ENCODE measurements around the gene C13orf46. TPM values are rescaled to one million over a fixed set of nuclear protein-coding genes. Genes with fewer than 3 reads are reported as not detected.

C13orf46 gene
- total RNA-seq, 1 experiment from 2014 or later = 0.33 TPM

DNA sequence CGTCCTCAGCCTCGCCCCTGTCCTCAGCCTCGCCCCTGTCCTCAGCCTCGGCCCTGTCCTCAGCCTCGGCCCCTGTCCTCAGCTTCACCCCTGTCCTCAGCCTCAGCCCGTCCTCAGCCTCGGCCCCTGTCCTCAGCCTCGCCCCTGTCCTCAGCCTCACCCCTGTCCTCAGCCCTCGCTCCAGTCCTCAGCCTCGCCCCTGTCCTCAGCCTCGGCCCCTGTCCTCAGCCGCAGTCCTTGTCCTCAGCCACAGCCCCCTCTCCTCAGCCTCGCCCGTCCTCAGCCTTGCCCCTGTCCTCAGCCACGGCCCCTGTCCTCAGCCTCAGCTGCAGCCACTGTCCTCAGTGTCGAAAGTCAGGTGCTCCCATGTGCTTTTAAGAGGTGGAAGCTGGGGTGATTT lies 10.5 kb downstream of the C13orf46 start:
- Mint-ChIP-seq H3K27ac (ENCODE audit: unreplicated experiment) (no peak overlapping the region), H3K4me1 (ENCODE audit: low read depth, unreplicated experiment) (no peaks in the 10 kb centered on the region), H3K9me3 (ENCODE audit: low read depth, unreplicated experiment) (peaks cover 3% of the 10 kb centered on the region), H3K36me3 (ENCODE audit: insufficient read depth, unreplicated experiment) (no peaks in the 10 kb centered on the region), H3K4me3 (ENCODE audit: low read depth, unreplicated experiment) (no peak overlapping the region), H3K27me3 (ENCODE audit: unreplicated experiment) (no peaks in the 10 kb centered on the region)
- CTCF ChIA-PET = no interaction called here
- no peak for TF ChIP-seq CTCF (IDR thresholded peaks at IDR 0.05; ENCODE audit: unreplicated experiment)
- no peak for DNase-seq
- intact Hi-C loops (cut with micrococcal nuclease; ENCODE audit: unreplicated experiment) = no loop called here
- BruUV-seq (replicated peaks) = no TSS peak

GRCh38 chr13:113962975-113963374 lies 10.9 kb downstream of the C13orf46 start:
- no peaks in the 10 kb centered on the region for H3K4me1 Mint-ChIP-seq (ENCODE audit: low read depth, unreplicated experiment)
- CTCF ChIA-PET = no interaction called here
- intact Hi-C loops (cut with micrococcal nuclease; ENCODE audit: unreplicated experiment) = no loop called here
- no TSS peak for BruUV-seq (replicated peaks)
- no peak overlapping the region for H3K4me3 Mint-ChIP-seq (ENCODE audit: low read depth, unreplicated experiment)
- H3K36me3 Mint-ChIP-seq (ENCODE audit: insufficient read depth, unreplicated experiment) = no peaks in the 10 kb centered on the region
- DNase-seq = no peak
- H3K9me3 Mint-ChIP-seq (ENCODE audit: low read depth, unreplicated experiment) = peaks cover 3% of the 10 kb centered on the region
- H3K27me3 Mint-ChIP-seq (ENCODE audit: unreplicated experiment) = no peaks in the 10 kb centered on the region
- TF ChIP-seq CTCF (IDR thresholded peaks at IDR 0.05; ENCODE audit: unreplicated experiment) = no peak
- no peak overlapping the region for H3K27ac Mint-ChIP-seq (ENCODE audit: unreplicated experiment)

DNA sequence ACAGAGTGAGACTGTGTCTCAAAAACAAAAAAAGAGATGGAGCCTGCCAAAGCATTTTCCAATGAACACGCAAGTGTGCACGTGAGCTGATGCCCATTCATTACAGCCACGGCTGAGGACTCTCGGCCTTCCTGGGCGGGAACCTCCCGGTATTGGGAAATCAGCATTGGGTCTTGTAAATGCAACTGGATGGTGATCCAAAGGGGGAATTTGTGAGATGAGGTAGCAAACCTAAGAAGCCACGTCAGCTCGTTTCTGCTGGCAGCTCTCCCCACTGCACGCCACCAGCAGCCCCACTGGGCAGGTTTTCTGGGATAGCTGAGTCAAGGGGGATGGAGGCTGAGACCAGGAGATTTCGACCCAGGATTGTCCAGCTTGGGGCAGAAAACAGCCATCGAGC lies 11.5 kb downstream of the C13orf46 start:
- no peak for TF ChIP-seq CTCF (IDR thresholded peaks at IDR 0.05; ENCODE audit: unreplicated experiment)
- Mint-ChIP-seq H3K4me3 (ENCODE audit: low read depth, unreplicated experiment) (no peak overlapping the region), H3K36me3 (ENCODE audit: insufficient read depth, unreplicated experiment) (no peaks in the 10 kb centered on the region), H3K4me1 (ENCODE audit: low read depth, unreplicated experiment) (no peaks in the 10 kb centered on the region), H3K27me3 (ENCODE audit: unreplicated experiment) (no peaks in the 10 kb centered on the region), H3K9me3 (ENCODE audit: low read depth, unreplicated experiment) (peaks cover 3% of the 10 kb centered on the region), H3K27ac (ENCODE audit: unreplicated experiment) (no peak overlapping the region)
- no TSS peak for BruUV-seq (replicated peaks)
- no peak for DNase-seq
- intact Hi-C loops (cut with micrococcal nuclease; ENCODE audit: unreplicated experiment) = no loop called here
- CTCF ChIA-PET = no interaction called here

DNA sequence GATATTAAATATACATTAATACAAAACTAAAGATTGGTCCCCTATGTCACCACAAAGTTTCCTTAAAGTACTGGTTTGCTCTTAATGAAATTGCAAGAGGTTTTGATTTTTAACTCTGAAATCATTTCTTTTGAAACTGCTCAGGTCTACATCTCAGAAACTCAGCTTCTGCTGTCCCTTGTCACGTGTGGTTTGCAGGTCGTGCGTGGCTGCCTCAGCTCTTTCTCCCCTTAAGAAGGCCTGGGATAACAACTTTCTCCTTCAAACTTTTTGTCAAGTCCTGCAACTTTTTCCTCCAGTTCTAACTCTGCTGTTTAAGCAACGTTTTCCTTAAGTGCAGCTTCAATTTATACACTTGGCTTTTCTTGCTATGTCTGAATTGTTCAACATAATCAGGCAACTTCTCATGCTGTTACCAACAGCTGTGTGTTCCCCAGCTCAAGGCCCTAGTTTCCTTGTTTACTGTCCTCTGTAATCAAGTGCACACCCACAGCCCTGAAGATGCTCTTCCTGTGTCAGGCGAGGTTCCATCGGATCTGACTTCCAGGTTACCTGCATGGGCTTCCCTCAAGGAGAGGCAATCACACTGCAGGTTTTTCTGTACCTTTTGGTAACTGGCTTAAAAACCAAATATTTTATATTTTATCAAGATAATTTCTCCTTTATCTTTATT lies 13.5 kb downstream of the C13orf46 start:
- no peak overlapping the region for H3K27ac Mint-ChIP-seq (ENCODE audit: unreplicated experiment)
- H3K4me3 Mint-ChIP-seq (ENCODE audit: low read depth, unreplicated experiment) = no peak overlapping the region
- peaks cover 5% of the 10 kb centered on the region for H3K9me3 Mint-ChIP-seq (ENCODE audit: low read depth, unreplicated experiment)
- no peaks in the 10 kb centered on the region for H3K27me3 Mint-ChIP-seq (ENCODE audit: unreplicated experiment)
- TF ChIP-seq CTCF (IDR thresholded peaks at IDR 0.05; ENCODE audit: unreplicated experiment) = no peak
- intact Hi-C loops (cut with micrococcal nuclease; ENCODE audit: unreplicated experiment) = no loop called here
- H3K4me1 Mint-ChIP-seq (ENCODE audit: low read depth, unreplicated experiment) = no peaks in the 10 kb centered on the region
- DNase-seq = no peak
- no TSS peak for BruUV-seq (replicated peaks)
- CTCF ChIA-PET = no interaction called here
- no peaks in the 10 kb centered on the region for H3K36me3 Mint-ChIP-seq (ENCODE audit: insufficient read depth, unreplicated experiment)
